OCI-LY7 (cell line): ENCODE results near the gene CYP39A1. TPM values are rescaled to one million over a fixed set of nuclear protein-coding genes. Genes with fewer than 3 reads are reported as not detected.

Source experiments
- BruUV-seq: library from RNA; stranded (reverse); fragments of 400-500 nt; replicated peaks from 2 replicates; lab custom pipeline; 2021; lab: Mats Ljungman, UMichigan
- CTCF ChIA-PET: fragments of 300-600 bp; sonication (Branson Sonifier 250); formaldehyde crosslinking; loops from one replicate; lab custom pipeline; 2022; ENCODE audit warnings: antibody characterized with exemption; ENCODE audit not compliant: unreplicated experiment; lab: Charles Lee
- POLR2A ChIA-PET: fragments of 300-600 bp; sonication (Branson Sonifier 250); formaldehyde crosslinking; loops from one replicate; lab custom pipeline; 2022; ENCODE audit warnings: antibody characterized with exemption; lab: Charles Lee
- DNase-seq: peaks from one replicate; pipeline ENCODE4 v3.0.0-alpha.2; 2015; ENCODE audit warnings: low spot score
- H2AFZ ChIP-seq: fragments of 200-600 bp; sonication (generic), shearing (Covaris generic); 2 replicates; pipeline ENCODE4 v1.6.1; 2014; ENCODE audit warnings: mild to moderate bottlenecking, antibody characterized with exemption, low read length, moderate library complexity
- H3K27ac ChIP-seq: fragments of 200-600 bp; sonication (generic); 2 replicates; pipeline ENCODE4 v1.5.1; 2014; ENCODE audit warnings: mixed run types, low read depth, mild to moderate bottlenecking, moderate library complexity, low read length, inconsistent platforms; ENCODE audit not compliant: poor library complexity, severe bottlenecking
- H3K36me3 ChIP-seq: fragments of 200-600 bp; sonication (generic); 2 replicates; pipeline ENCODE4 v1.6.1; 2014; ENCODE audit warnings: mild to moderate bottlenecking, antibody characterized with exemption, low read length, moderate library complexity, mixed read lengths; ENCODE audit not compliant: insufficient read depth
- H3K4me1 ChIP-seq: fragments of 200-600 bp; sonication (generic); 2 replicates; pipeline ENCODE4 v1.5.1; 2014; ENCODE audit warnings: mild to moderate bottlenecking, low read length; ENCODE audit not compliant: insufficient read depth, poor library complexity, severe bottlenecking
- H3K4me2 ChIP-seq: fragments of 200-600 bp; sonication (generic); 2 replicates; pipeline ENCODE4 v1.6.1; 2014; ENCODE audit warnings: mild to moderate bottlenecking, low read length
- H3K4me3 ChIP-seq: fragments of 200-600 bp; sonication (generic); 2 replicates; pipeline ENCODE4 v1.5.1; 2014; ENCODE audit warnings: mild to moderate bottlenecking, low read depth, low read length; ENCODE audit not compliant: poor library complexity, severe bottlenecking
- H3K79me2 ChIP-seq: fragments of 200-600 bp; sonication (generic); 2 replicates; pipeline ENCODE4 v1.6.1; 2016; ENCODE audit warnings: low read depth, mild to moderate bottlenecking, low read length, moderate library complexity, mixed read lengths; ENCODE audit not compliant: insufficient read depth
- H3K9me2 ChIP-seq: fragments of 200-600 bp; sonication (generic); 2 replicates; pipeline ENCODE4 v1.6.1; 2016; ENCODE audit warnings: mild to moderate bottlenecking, low read length, mixed read lengths; ENCODE audit not compliant: insufficient read depth
- H3K9me3 ChIP-seq: fragments of 200-600 bp; sonication (generic); 2 replicates; pipeline ENCODE4 v1.6.1; 2014; ENCODE audit warnings: mild to moderate bottlenecking, mixed run types, low read length, mixed read lengths
- H4K20me1 ChIP-seq: fragments of 200-600 bp; sonication (generic); 2 replicates; pipeline ENCODE4 v1.6.1; 2014; ENCODE audit warnings: mild to moderate bottlenecking, antibody characterized with exemption, low read length, moderate library complexity, mixed read lengths; ENCODE audit not compliant: insufficient read depth
- CTCF ChIP-seq: fragments of 200-600 bp; sonication (generic); conservative IDR thresholded peaks from 2 replicates; pipeline ENCODE4 v1.5.1; 2014; ENCODE audit warnings: mild to moderate bottlenecking, antibody characterized with exemption, low read length, moderate library complexity, mixed read lengths
- EZH2phosphoT487 ChIP-seq: fragments of 200-600 bp; sonication (generic); IDR thresholded peaks from 2 replicates; pipeline ENCODE4 v1.6.1; 2018; ENCODE audit warnings: low read depth, borderline replicate concordance, mild to moderate bottlenecking, mixed run types, antibody characterized with exemption, low read length, moderate library complexity, mixed read lengths
- intact Hi-C: fragments of 100-400 bp; cut with micrococcal nuclease; formaldehyde crosslinking; loops from one replicate; pipeline ENCODE4 v1.10.0; 2022; ENCODE audit not compliant: unreplicated experiment
- total RNA-seq, 2 experiments: library from RNA; depleted of rRNA in 1 of 2; stranded (reverse); fragments of >200 nt in 1 of 2; shearing (Covaris generic) in 1 of 2; gene quantifications; 2 replicates each; pipeline ENCODE4 v1.2.3, GENCODE V29; 2014 to 2022

CYP39A1 gene
- total RNA-seq, 2 experiments from 2014 or later = 13.4 to 24.5 TPM

- Histone ChIP-seq H3K9me2 (no peaks in the 10 kb centered on the region), H3K4me2 (no peak overlapping the region), H4K20me1 (no peaks in the 10 kb centered on the region), H3K9me3 (peaks cover 4% of the 10 kb centered on the region; the same call in 1 of the 2 replicates), H3K4me3 (no peak overlapping the region), H2AFZ (no peak overlapping the region), H3K36me3 (peaks cover 6% of the 10 kb centered on the region; the same call in 1 of the 2 replicates), H3K79me2 (no peaks in the 10 kb centered on the region), H3K27ac (no peak overlapping the region), H3K4me1 (no peaks in the 10 kb centered on the region)
- no TSS peak for BruUV-seq
- TF ChIP-seq CTCF (no peak), EZH2phosphoT487 (no peak)
- ChIA-PET CTCF (no interaction called here), POLR2A (interaction anchor here (0.5 to 1.0 kb wide), 3 partner anchors 9 to 18 kb away, joined by 3 to 6 read pairs (median 6); no protein-coding TSS in a partner anchor)
- intact Hi-C loops = no loop called here
- DNase-seq = no peak
These were observed 112.8 kb downstream of the CYP39A1 start for GRCh38 chr6:46539866-46540265.

GRCh38 chr6:46538800-46539480 is 113.7 kb downstream of the CYP39A1 start:
- no peaks in the 10 kb centered on the region; the same call in 1 of the 2 replicates for H3K36me3 ChIP-seq
- no peak overlapping the region for H3K4me2 ChIP-seq
- H3K27ac ChIP-seq = no peak overlapping the region
- no peak for TF ChIP-seq CTCF
- no peak for TF ChIP-seq EZH2phosphoT487
- no TSS peak for BruUV-seq
- peaks cover 5% of the 10 kb centered on the region; the same call in 1 of the 2 replicates for H3K9me3 ChIP-seq
- H3K9me2 ChIP-seq = no peaks in the 10 kb centered on the region
- H2AFZ ChIP-seq = no peak overlapping the region
- intact Hi-C loops = no loop called here
- CTCF ChIA-PET = no interaction called here
- DNase-seq = no peak
- no peaks in the 10 kb centered on the region for H4K20me1 ChIP-seq
- POLR2A ChIA-PET = interaction anchor here (1.0 kb wide), 2 partner anchors 10 to 24 kb away, joined by 4 to 6 read pairs; no protein-coding TSS in a partner anchor
- H3K4me1 ChIP-seq = no peaks in the 10 kb centered on the region
- H3K79me2 ChIP-seq = no peaks in the 10 kb centered on the region
- H3K4me3 ChIP-seq = no peak overlapping the region

GRCh38 chr6:46530896-46531295 is 121.7 kb downstream of the CYP39A1 start:
- Histone ChIP-seq H3K4me3 (no peak overlapping the region), H4K20me1 (no peaks in the 10 kb centered on the region), H2AFZ (no peak overlapping the region), H3K4me1 (no peaks in the 10 kb centered on the region), H3K9me3 (peaks cover 5% of the 10 kb centered on the region; the same call in 1 of the 2 replicates), H3K36me3 (no peaks in the 10 kb centered on the region), H3K79me2 (no peaks in the 10 kb centered on the region), H3K9me2 (no peaks in the 10 kb centered on the region), H3K4me2 (no peak overlapping the region), H3K27ac (no peak overlapping the region)
- CTCF ChIA-PET = no interaction called here
- no TSS peak for BruUV-seq
- intact Hi-C loops = no loop called here
- TF ChIP-seq CTCF (no peak), EZH2phosphoT487 (no peak)
- no peak for DNase-seq
- POLR2A ChIA-PET = interaction anchor here (0.8 kb wide), 1 partner anchor 23 kb away, joined by 3 read pairs; no protein-coding TSS in a partner anchor
